Stimulated activated naive CD4-positive, alpha-beta T cell treated with Interleukin-2 at 50 U/mL for 16 hours (primary cell): ENCODE measurements around the gene SURF1.
"Not testable (repeated sequence)": the region's sequence is repeated elsewhere in the genome, so short reads cannot be mapped to it uniquely, and the experiment has no call there.

Experiments
- DNase-seq: peaks from one replicate; lab custom pipeline; 2025; lab: John Stamatoyannopoulos, UW

The SURF1 gene

DNA sequence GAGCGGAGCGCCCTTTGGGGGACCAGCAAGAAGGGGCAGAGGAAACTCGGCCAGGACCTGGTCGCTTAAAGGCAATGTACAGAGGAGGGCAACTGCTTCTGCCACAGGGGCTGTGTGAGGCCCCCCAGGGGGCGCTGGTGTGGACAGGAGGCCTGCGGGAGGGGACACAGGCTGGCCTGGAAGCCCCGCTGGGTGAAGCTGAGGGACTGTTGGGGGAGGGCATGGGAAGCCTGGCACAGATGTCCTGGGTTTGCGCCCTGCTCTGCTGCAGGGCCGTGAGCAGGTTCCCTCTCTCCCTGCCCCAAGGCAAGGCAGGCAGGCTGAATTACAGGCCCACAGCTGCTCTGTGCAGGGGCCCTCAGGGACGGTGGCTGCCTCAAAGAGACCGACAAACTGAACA, 13.7 kb downstream of the SURF1 start:
- DNase-seq = no peak

DNA sequence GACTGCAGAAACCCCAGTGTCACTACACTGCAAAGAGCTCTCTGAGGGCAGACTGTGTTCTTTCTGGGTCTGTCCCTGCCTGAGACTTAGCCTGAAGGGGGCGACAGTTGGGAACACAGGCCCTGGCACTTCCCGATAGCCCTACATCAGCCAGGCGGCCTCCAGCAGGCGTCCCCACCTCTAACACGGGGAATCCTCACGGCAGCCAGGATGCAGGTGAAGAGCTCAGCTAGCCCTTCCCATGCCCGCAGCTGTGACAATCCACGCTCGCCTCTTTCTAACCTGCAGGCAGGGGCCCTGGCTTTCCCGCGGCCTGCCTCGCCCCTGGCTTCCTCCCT, 14.2 kb downstream of the SURF1 start:
- DNase-seq = no peak

DNA sequence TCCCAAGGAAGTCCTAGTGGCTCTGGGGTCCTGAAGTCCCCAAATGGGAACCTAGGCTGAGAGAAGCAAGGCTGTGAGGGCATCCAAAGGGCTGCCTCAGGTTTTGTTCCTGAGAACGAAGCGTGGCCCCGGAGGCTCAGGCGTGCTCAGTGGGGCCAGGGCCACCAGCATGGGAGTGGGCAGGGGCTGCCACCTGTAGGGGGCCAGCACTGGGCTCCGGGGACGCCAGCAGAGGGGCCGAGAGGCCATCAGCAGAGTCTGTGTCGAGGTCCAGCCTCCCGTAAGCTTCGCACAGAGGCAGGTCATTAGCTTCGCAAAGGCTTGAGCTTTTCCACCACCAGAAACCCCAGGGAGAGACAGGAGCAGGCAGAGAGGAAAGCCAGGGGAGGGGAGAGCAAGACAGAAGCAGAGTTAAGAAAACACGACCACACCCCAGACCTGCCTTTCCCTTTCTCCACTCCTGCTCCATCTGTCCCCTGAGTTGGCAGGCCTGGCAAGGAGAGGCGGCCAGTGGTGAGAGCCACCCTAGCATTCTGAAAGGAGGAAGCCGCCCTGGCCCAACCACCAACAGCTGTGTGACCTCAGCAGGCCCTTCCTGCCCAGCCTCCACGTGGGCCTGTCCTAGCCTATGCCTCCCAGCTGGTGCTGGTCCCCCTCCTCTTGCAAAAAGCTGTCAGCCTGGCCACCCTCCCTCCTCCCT, 14.8 kb downstream of the SURF1 start:
- DNase-seq = no peak

DNA sequence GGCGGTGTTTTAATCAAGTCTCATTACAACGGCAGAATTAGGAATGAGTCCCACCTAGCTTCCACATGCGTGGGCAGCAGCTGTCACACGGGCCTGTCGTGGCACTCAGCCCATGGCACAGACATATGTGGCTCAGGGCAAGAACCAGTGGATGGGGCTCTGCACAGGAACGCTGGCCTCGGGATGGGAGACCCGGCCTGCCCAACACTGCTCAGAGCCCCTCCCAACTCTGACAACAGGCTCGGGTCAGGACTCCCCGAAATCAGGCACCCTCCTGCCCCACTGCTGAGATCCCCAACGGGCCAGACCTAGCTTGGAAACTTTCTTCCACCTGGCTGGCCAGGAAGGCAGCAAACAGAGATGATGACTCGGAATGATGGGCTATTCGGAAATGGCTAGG, 15.4 kb downstream of the SURF1 start:
- no peak for DNase-seq

DNA sequence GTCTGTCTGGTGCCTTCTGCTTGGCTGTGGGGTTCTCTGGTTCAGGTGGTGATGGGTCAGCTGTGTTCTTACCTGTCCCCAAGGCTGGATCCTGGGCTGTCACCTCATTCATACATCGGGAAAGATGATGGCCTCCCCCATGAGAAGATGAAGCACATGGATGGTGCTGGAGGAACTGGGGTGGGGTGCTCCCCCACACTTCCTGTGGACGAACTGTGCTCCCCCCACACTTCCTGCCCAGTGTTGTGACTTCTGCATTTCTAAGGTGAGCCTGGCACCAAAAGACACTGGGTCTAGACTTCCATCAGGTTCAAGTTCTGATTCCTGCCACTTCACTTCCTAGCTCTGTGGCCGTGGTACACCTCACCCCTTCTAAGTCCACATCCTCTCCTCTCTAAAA, 16.0 kb downstream of the SURF1 start:
- no peak for DNase-seq

DNA sequence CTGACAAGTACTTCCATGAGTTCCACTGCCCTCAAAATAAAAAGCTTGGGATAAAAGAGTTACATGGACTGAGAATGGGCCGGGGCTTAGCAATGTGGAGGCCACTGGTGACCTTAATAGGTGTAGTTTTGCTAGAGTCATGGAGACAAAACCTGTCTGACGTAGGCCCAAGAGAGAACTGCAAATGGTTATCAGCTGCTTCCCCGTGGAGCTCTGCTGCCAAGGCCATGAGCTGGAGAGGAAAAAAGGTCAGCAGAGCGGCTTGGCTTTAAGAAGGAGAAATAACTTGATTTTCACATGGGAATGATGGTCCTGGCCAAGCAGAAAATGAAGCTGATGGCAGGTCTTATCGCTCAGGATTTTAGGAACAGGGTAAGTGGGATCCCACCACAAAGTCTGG, 16.6 kb downstream of the SURF1 start:
- no peak for DNase-seq

DNA sequence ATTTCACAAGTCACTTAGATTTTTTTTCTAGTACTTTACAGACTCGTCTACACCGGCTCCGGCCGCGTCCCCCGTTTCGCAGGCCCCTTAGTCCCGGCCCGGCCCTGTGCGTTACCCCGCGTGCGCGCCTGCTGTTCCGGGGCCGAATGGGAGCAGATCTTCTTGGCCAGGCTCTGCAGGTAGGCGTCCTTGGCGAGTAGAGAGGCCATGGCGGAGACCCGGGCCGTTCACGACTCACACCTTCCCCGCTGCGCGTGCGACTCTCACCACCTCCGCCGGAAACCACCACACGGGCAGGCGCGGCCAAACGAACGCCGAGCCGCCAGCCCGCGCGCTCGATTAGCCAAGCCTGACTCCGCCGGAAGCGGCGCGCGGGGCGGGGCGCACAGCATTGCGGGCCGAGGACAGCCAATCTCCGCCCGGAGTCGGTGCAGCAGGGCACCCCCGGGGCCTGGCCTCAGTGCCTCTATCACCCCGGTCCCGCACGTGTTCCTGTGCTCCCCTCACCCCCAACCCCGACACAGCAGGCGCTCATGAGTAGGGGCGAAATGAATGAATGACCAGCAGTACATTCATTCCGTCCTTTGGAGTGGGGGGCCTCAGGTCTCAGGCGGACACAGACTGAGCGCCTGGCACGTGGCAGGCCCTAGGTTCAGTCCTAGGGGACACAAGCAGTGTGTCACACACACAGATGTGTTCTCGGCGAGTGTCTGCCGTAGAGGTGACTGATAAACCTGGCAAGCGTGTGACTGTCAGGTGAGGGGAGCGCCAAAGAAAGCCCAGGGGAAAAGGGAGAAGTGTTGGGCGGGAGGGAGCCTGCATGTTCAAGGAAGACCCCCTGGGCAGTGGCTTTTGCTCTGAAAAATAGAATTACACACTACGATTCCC, 20.1 kb downstream of the SURF1 start, which contains the start of gene SURF6:
Gene SURF6 (minus strand): TSS at position 265 of the 888 bp plus-strand sequence. CDS start 56 bp downstream, at position 209.
- DNase-seq = peak; percentile 94

DNA sequence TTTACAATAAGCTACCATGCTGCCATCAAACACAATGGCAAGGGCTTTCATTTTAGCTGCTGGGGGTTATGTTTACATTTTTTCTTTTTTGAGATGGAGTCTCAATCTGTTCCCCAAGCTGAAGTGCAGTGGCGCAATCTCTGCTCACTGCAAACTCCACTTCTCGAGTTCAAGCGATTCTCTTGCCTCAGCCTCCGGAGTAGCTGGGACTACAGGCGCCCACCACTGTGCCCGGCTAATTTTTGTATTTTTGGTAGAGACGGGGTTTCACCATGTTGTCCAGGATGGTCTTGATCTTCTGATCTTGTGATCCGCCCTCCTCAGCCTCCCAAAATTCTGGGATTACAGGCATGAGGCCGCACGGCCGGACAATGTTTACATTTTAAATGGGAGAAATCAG, 21.4 kb downstream of the SURF1 start:
- not testable (repeated sequence) for DNase-seq

DNA sequence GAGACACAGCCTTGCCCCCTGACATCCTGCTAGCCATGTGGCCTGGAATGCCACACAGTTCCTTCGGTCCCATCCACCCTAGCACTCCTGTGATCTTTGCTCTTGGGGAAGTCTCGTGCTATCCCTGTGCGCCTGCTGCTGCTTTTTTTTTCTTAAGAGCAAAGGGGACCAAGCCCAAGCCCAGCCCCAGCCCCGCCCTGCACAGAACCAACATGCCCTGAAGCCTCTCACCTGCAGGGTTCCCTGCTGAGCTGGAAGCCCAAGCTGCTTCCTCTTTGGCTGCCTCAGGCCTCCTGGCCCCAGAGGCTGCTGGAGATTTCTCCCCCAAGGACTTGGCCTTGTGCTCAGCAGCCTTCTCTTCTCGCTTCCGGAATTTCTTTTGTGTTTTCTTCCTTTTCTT, 22.1 kb downstream of the SURF1 start:
- no peak for DNase-seq

DNA sequence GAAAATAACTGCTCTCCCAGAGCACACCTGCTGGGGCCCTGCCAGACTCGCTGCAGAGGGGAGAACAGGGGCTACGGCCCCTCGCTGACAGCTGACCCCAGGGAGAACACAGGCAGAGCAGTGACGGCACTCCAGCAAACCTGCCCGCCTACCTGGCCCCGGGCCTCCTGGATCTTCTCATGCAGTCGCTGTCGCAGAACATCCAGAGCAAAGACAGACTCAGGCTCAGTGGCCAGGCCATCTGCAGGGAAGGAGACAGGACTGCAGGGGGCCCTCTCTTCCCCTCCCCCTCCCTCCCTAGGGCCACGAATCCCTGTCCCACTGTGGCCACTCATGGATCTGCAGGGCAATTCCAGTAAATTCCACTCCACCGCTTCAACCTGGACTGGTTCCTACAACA, 22.7 kb downstream of the SURF1 start:
- no peak for DNase-seq

DNA sequence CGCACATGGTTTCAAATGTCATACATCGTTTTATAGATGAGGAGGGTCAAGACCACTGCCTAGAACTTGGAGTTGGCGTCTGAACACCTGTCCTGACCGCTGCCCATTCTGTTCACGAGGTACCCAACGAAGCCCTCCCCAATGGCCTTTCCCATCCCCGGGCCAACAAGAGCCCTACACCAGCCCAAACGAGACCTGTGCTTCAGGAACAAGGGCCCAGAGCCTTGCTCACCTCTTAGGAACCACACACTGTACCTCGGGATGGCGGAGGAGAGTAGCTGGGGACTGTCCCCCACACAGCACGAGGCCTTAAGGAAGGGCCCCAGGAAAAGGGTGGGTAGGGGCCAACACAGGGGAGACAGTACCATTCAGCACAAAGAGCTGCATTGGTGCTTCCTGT, 23.3 kb downstream of the SURF1 start:
- DNase-seq = no peak

DNA sequence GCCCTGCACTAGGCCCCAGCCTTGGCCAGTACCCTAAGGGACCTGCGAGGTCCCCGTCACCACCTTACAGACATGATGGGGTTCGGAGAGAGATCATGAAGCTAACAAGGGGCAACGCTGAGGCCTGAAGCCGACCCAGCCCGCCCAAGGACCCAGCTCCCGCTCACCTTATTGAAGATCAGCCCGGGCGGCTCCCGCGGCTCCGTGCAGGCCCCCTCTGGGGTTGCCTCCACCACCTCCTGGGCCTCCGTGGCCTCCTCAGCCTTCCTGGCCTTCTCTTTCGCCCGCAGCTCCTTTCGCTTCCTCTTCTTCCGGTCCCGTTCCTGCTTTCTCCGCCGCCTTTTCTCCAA, 23.9 kb downstream of the SURF1 start:
- no peak for DNase-seq

DNA sequence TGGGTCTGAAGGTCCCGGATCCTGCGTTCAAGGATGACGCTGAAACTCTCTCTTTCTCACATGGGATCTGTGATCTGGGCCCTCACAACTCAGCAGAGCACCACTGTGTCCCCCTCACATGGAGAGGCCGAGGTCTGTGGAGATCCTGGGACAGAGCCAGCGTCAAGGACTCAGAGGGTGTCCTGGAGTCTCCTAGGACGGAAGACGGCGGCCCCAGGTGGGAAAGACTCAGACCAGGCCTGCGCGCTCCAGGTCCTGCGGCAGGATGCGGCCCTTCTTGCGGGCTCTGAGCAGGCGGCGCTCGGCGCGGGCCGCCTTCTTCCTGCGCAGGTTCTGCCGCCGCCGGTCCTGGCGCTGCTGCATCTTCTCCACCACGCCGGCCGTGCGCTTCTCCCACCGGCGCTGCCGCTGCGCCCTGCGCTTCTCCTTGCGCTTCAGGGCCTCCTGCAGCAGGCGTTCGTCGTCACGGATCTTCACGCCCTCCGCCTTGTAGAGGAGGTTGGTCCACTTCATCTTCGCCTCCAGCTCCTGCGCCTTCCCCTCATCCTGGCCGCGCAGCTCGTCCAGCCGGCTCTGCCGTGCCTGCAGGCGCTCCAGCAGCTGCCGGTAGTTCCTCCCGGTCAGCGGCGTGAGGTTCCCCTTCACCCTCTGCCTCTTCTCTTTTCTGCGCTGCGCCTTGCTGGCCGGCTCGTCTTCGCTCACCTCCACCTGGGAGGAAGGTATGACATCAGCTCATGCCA, 24.5 kb downstream of the SURF1 start:
- DNase-seq = no peak

DNA sequence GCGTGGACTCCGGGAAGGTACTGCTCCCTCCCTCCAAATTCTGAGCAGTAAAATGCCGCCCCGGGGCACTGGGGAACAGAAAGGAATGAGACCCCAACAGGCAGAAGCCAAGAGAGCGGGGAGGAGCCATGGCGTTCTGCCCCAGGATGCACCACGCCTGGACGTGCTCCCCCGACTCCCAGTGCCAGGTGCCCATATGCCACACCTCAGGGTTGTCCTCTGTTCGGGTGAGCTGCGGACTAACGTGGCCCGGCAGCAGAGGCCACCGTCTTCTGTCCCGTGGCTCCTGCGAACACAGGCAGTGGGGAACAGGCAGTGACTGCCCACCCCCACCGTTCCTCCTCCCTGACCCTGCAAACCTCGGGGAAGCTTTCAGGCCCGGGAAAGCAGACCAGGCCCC, 25.1 kb downstream of the SURF1 start:
- no peak for DNase-seq

DNA sequence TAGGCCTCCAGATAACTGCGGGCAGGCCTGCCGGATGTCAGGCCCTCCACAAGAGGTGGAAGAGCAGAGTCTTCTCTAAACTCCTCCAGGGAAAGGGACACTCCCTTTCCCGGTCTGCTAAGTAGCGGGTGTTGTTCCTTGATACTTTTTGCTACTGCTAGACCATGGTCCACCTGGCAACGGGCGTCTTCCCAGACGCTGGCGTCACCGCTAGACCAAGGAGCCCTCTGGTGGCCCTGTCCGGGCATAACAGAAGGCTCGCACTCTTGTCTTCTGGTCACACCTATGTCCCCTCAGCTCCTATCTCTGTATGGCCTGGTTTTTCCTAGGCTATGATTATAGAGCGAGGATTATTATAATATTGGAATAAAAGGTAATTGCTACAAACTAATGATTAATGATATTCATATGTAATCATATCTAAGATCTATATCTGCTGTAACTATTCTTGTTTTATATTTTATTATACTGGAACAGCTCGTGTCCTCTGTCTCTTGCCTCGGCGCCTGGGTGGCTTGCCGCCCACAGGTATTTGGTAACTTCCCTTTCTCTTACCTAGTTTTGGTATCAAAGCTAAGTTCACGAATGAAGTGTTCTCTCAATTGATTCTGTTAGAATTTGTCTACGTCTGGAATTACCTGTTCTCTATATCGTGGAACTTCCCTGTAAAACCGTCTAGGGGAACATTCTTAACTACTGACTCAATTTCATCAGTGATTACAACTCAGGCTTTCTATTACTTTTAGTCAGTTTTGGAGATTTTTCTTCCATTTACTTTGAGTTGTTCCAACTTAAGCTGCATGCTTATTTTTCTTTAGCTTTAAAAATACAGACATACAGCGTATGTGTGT, 26.8 kb downstream of the SURF1 start:
- DNase-seq = not testable (repeated sequence)

DNA sequence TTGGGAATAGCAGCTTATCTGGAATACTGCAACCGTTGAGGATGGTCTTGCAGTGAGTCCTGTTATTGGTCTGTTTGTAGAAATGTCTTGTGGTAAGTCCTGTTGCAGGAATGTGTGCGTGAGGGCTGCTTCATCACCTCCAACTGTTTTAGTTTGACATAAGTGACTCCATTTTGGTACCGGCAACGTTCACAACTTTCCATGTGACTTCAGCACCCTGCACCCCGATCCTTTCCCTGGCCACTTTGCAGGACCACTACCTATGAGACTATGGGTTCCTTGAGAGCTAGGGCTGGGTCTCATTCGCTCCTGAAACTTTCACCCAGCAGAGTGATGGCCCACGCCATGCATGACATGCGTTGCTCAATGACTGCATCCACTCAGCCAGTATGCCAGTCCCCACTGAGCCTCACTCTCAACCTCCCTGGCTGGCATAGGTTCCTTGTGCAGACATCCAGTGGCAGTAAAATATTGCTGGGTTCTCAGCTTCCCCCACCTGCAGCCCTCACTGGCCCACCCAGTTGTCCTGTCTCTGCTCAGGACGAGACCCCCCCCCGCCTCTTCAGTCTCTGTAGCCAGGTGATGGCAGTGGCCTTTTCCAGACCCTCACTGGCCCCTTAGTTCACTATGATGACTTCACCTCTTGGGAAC, 28.3 kb downstream of the SURF1 start:
- DNase-seq = no peak

DNA sequence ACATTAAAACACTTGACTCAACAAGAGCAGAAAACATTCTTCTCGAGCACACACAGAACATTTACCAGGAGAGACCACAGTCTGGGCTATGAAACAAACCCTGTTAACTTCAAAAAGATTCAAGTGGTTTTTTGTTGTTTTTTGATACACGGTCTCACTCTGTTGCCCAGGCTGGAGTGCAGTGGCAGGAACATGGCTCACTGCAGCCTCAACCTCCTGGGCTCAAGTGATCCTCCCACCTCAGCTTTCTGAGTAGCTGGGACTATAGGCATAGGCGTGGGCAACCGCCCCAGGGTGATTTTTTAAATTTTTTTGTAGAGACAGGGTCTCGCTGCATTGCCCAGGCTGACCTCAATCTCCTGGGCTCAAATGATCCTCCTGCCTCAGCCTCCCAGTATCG, 29.3 kb downstream of the SURF1 start:
- not testable (repeated sequence) for DNase-seq

DNA sequence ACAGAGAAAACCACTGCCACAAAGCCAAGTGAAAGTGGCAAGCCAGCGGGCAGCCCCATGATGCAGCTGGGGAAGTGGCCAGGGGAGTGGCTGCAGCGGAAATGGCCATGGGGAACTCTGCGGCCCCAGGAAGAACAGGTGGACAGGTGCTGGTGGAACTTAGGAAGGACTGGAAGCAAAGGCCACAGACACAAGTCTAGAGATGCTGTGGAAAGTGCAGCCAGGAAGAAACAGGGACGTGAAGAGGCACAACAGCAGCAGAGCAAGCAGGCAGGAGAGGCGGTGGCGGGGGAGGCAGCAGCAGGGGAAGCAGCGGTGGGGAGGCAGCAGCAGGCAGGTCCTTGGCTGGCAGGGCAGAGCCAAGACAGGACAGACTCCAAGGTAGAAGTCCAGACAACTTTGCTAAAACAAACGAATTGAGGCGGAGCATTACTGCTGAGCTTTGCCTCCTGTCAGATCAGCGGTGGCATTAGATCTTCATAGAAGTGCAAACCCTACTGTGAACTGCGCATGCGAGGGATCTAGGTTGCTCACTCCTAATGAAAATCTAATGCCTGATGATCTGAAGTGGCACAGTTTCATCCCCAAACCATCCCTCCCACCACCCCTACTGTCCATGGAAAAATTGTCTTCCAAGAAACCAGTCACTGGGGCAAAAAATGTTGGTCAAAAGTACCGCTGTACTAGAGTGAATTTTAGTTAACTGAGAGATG, 32.1 kb downstream of the SURF1 start:
- DNase-seq = no peak

DNA sequence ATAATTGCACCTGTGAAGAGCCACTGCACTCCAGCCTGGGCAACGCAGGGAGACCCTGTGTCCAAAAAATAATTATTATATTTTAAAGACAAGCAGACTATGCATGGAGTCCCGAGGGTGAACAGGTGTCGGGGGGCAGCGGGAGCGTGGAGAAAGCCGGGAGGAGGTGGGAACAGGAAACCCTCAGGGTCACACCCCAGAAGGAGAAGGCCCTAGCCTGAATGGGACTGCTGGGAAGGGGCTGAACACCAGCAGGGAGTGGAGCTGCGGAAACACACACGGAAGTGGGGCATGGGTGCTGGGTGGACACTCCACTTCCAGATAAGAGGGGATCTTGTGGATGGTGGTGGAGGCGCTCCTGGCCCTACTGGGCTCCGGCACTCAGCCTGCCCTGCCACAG, 33.1 kb downstream of the SURF1 start:
- no peak for DNase-seq

DNA sequence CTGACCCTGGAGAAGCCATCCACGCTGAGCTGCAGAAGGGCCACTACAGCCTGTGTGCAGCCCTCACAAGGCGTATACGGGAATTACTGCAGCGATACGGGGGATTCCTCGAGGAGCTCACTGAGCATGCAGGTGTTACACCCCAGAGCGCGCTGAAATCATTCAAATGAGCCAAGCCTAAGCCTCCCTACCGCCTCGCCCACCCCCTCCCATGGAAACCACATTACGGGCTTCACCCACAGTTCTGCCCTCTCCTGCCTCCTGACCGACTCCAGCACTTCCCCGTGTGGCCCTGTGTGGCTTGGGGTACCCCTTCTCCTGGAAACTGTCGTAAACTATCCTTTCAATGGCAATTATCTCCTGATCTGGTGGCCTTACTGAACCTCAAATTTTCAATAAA, 33.6 kb downstream of the SURF1 start:
- DNase-seq = no peak

DNA sequence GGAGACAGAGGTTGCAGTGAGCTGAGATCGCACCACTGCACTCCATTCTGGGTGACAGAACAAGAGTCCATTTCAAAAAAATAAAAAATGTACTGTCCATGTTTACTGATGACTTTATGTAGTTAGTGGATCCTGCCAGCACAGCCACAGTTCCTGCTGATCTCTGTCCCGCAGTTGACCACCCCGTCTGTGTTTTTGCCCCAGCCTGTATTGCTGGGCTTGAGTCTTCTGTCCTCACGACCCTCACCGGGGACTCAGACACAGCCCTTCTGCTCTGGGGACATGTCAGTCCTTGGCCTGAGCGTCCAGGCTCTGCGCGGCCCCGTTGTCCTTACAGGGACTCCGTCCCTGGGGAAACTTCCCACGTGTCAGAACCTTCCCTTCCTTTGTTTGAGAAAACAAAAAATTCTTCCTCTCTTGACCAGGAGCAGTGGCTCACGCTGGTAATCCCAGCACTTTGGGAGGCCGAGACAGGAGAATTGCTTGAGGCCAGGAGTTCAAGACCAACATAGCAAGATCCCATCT, 34.8 kb downstream of the SURF1 start:
- DNase-seq = no peak
